HEK293 (cell line): ENCODE results near the gene SIGLEC12.

Experiments used
- CTCF ChIA-PET: fragments of 350-600 bp; formaldehyde crosslinking; extraction: SDS; loops from one replicate; lab custom pipeline; 2021; ENCODE audit warnings: antibody characterized with exemption; lab: Yijun Ruan, JAX
- POLR2A ChIA-PET: fragments of 300-600 bp; formaldehyde crosslinking; extraction: SDS; loops from one replicate; lab custom pipeline; 2020; ENCODE audit warnings: antibody characterized with exemption, inconsistent platforms; lab: Yijun Ruan, JAX
- H3K27ac ChIP-seq: fragments of 200-500 bp; sonication (Bioruptor generic); 2 replicates; pipeline ENCODE4 v1.5.1; 2014; ENCODE audit warnings: low read depth, low read length, control low read depth, inconsistent platforms; ENCODE audit errors: extremely low read depth
- H3K36me3 ChIP-seq, 2 experiments: fragments of 200-500 bp in 1 of 2; sonication (Bioruptor generic) in 1 of 2; 1 replicate in 1 of 2; 2 replicates in 1 of 2; pipeline ENCODE4 v1.5.1; 2014 to 2017; ENCODE audit warnings: inconsistent platforms in 2 of 2, low read length in 2 of 2; ENCODE audit not compliant: control insufficient read depth in 2 of 2, insufficient read depth in 1 of 2
- H3K4me1 ChIP-seq: fragments of 200-500 bp; sonication (Bioruptor generic); 2 replicates; pipeline ENCODE4 v1.5.1; 2014; ENCODE audit warnings: mild to moderate bottlenecking, low read length, inconsistent platforms; ENCODE audit not compliant: control insufficient read depth, insufficient read depth
- H3K4me3 ChIP-seq: 2 replicates; pipeline ENCODE4 v1.5.1; 2011; ENCODE audit warnings: low read depth, mild to moderate bottlenecking, control low read depth, low read length, moderate library complexity
- H3K9me3 ChIP-seq: fragments of 200-500 bp; sonication (Bioruptor generic); 2 replicates; pipeline ENCODE4 v1.5.1; 2014; ENCODE audit warnings: low read depth, low read length, inconsistent platforms; ENCODE audit not compliant: control insufficient read depth, insufficient read depth
- ATF2 ChIP-seq: fragments of 450-650 bp; formaldehyde crosslinking; IDR thresholded peaks from 2 replicates; pipeline ENCODE4 v1.5.1; 2016; ENCODE audit warnings: missing biosample characterization, missing genetic modification characterization, low read depth
- BCL11A ChIP-seq: fragments of 450-650 bp; formaldehyde crosslinking; IDR thresholded peaks from 2 replicates; pipeline ENCODE4 v1.5.1; 2016; ENCODE audit warnings: low read depth, missing biosample characterization, missing genetic modification characterization
- BCL11B ChIP-seq: fragments of 450-650 bp; formaldehyde crosslinking; IDR thresholded peaks from 2 replicates; pipeline ENCODE4 v1.5.1; 2016; ENCODE audit warnings: low read depth, missing biosample characterization, missing genetic modification characterization
- KLF1 ChIP-seq: fragments of 450-650 bp; formaldehyde crosslinking; IDR thresholded peaks from 2 replicates; pipeline ENCODE4 v1.5.1; 2016; ENCODE audit warnings: missing biosample characterization, missing genetic modification characterization
- KLF7 ChIP-seq: fragments of 450-650 bp; formaldehyde crosslinking; IDR thresholded peaks from 2 replicates; pipeline ENCODE4 v1.5.1; 2016; ENCODE audit warnings: missing biosample characterization, missing genetic modification characterization, borderline replicate concordance
- MEIS1 ChIP-seq: sonication (generic); formaldehyde crosslinking; IDR thresholded peaks from 2 replicates; pipeline ENCODE4 v1.8.1; 2022; ENCODE audit warnings: missing genetic modification reagents, mild to moderate bottlenecking, borderline replicate concordance
- MZF1 ChIP-seq: fragments of 450-650 bp; formaldehyde crosslinking; IDR thresholded peaks from 2 replicates; pipeline ENCODE4 v1.5.1; 2017; ENCODE audit warnings: missing biosample characterization, missing genetic modification characterization, borderline replicate concordance
- OVOL3 ChIP-seq: fragments of 450-650 bp; formaldehyde crosslinking; IDR thresholded peaks from 2 replicates; pipeline ENCODE4 v1.5.1; 2016; ENCODE audit warnings: missing biosample characterization, missing genetic modification characterization
- SETDB1 ChIP-seq: IDR thresholded peaks from one replicate; pipeline ENCODE4 v1.6.1; 2017; ENCODE audit warnings: mild to moderate bottlenecking, low read length, moderate library complexity, mixed read lengths; ENCODE audit not compliant: insufficient read length
- YY1 ChIP-seq: fragments of 450-650 bp; formaldehyde crosslinking; IDR thresholded peaks from 2 replicates; pipeline ENCODE4 v1.5.1; 2018; ENCODE audit warnings: missing biosample characterization, missing genetic modification characterization
- ZFP37 ChIP-seq: fragments of 450-650 bp; formaldehyde crosslinking; IDR thresholded peaks from 2 replicates; pipeline ENCODE4 v1.5.1; 2016; ENCODE audit warnings: missing biosample characterization, missing genetic modification characterization
- ZNF248 ChIP-seq: fragments of 450-650 bp; formaldehyde crosslinking; IDR thresholded peaks from 2 replicates; pipeline ENCODE4 v1.5.1; 2017; ENCODE audit warnings: missing biosample characterization, missing genetic modification characterization
- ZNF366 ChIP-seq: fragments of 450-650 bp; formaldehyde crosslinking; conservative IDR thresholded peaks from 2 replicates; pipeline ENCODE4 v1.5.1; 2016; ENCODE audit warnings: missing biosample characterization, missing genetic modification characterization
- ZNF391 ChIP-seq: fragments of 450-650 bp; formaldehyde crosslinking; IDR thresholded peaks from 2 replicates; pipeline ENCODE4 v1.5.1; 2016; ENCODE audit warnings: low read depth, missing biosample characterization, missing genetic modification characterization, borderline replicate concordance
- ZNF426 ChIP-seq: fragments of 450-650 bp; formaldehyde crosslinking; IDR thresholded peaks from 2 replicates; pipeline ENCODE4 v1.5.1; 2017; ENCODE audit warnings: missing biosample characterization, missing genetic modification characterization, mild to moderate bottlenecking, inconsistent platforms, moderate library complexity
- ZNF580 ChIP-seq: fragments of 450-650 bp; formaldehyde crosslinking; IDR thresholded peaks from 2 replicates; pipeline ENCODE4 v1.5.1; 2016; ENCODE audit warnings: missing biosample characterization, missing genetic modification characterization
- ZNF596 ChIP-seq: fragments of 450-650 bp; IDR thresholded peaks from 2 replicates; pipeline ENCODE4 v1.5.0; 2018; ENCODE audit warnings: missing biosample characterization, mild to moderate bottlenecking, missing genetic modification characterization, moderate library complexity
- ZNF654 ChIP-seq: fragments of 450-650 bp; formaldehyde crosslinking; IDR thresholded peaks from 2 replicates; pipeline ENCODE4 v1.5.1; 2016; ENCODE audit warnings: low read depth, missing biosample characterization, missing genetic modification characterization
- ZNF658 ChIP-seq: fragments of 450-650 bp; formaldehyde crosslinking; IDR thresholded peaks from 2 replicates; pipeline ENCODE4; 2016; ENCODE audit warnings: missing biosample characterization, missing genetic modification characterization
- ZSCAN4 ChIP-seq: fragments of 450-650 bp; formaldehyde crosslinking; IDR thresholded peaks from 2 replicates; pipeline ENCODE4 v1.5.1; 2017; ENCODE audit warnings: missing biosample characterization, missing genetic modification characterization
- ZSCAN5A ChIP-seq: fragments of 450-650 bp; formaldehyde crosslinking; IDR thresholded peaks from 2 replicates; pipeline ENCODE4 v1.5.1; 2016; ENCODE audit warnings: missing biosample characterization, missing genetic modification characterization

SIGLEC12 gene

DNA sequence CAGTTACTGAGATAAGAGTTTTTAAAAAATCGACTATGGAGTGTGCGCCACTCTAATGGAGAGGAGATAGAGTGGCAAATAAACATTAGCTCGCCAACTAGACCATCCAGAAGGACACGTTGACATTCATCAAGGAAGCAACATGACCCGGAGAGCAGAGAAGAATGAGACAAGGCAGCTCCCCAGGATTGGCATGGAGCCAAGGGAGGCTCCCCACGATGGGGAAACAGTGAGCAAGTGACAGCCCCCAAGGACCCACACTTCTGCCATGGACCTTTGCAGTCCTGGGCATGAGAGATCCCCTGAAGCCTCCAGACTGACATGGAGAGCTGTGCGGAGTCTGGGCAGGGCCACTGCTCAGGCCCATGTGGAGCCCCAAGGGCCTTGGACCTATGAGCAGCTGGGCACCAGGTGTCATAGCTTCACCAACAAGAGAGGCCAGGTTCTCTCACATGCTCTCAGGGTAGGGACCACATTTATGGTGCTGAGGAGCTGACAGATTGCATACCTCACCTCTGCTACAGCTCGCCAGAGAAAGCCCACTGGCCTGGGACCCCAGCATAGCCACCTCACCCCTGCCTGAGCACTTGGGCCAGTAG is 23.2 kb upstream of the SIGLEC12 start:
- no peak overlapping the region for H3K4me3 ChIP-seq
- H3K4me1 ChIP-seq, result no peaks in the 10 kb centered on the region
- H3K9me3 ChIP-seq, result no peaks in the 10 kb centered on the region
- CTCF ChIA-PET, result interaction anchor here (0.6 to 1.3 kb wide), 3 partner anchors 9 to 800 kb away, joined by 3 to 6 read pairs (median 3); no protein-coding TSS in a partner anchor
- no peak for TF ChIP-seq SETDB1
- H3K27ac ChIP-seq, result no peak overlapping the region
- POLR2A ChIA-PET, result no interaction called here
- H3K36me3 ChIP-seq, result no peaks in the 10 kb centered on the region

DNA sequence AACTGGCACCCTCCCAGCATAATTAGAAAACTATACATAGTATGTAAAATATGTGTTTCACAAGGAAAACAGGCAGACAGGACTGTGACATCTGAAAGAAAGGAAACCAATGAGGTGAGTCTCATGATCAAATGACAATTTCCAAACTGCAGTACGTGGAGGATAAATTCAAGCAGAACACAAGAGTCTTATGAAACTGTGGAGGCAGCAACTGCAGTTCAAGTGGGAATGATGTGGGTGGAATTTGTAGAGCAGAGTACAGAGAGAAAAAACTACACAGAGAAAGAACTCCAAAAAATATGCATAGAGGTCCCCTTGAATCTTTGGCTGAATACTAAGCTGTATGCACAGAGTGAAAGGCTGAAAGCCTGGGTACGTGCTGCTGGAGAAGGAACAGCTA is 20.2 kb upstream of the SIGLEC12 start:
- no peak overlapping the region for H3K27ac ChIP-seq
- H3K4me1 ChIP-seq, result no peaks in the 10 kb centered on the region
- no peaks in the 10 kb centered on the region for H3K36me3 ChIP-seq
- POLR2A ChIA-PET, result no interaction called here
- H3K4me3 ChIP-seq, result no peak overlapping the region
- no peaks in the 10 kb centered on the region for H3K9me3 ChIP-seq
- CTCF ChIA-PET, result interaction anchor here (0.5 to 0.7 kb wide), 3 partner anchors 50 to 281 kb away, joined by 3 to 5 read pairs (median 3); no protein-coding TSS in a partner anchor
- TF ChIP-seq ZFP37 (no peak), ZNF658 (tag by site-specific recombination) (no peak), ZSCAN4 (tag by site-specific recombination) (no peak), ZNF654 (tag by site-specific recombination) (no peak), ZNF580 (tag by site-specific recombination) (no peak), ZNF426 (tag by site-specific recombination) (no peak), BCL11A (tag by site-specific recombination) (no peak), MZF1 (no peak), KLF1 (no peak), ZNF366 (no peak), ZSCAN5A (tag by site-specific recombination) (no peak)

DNA sequence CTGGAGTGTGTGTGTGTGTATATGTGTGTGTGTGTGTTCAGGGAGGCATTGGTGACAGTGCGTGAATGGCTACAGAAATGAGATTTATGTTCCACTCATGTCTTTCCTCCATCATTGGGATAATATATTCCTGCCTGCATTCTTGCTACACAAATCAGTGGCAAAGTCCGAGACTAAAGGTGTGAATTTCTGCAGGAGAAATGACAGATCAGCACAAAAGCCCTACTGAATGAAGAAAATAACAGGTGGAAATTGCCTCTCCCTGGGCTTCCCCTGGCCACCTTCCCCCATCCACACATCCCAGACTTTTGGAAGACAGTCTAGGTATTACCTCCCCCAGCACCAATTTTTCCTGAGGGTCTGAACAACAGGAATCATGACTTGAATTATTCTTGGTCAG is 19.8 kb upstream of the SIGLEC12 start:
- Histone ChIP-seq H3K36me3 (no peaks in the 10 kb centered on the region), H3K9me3 (no peaks in the 10 kb centered on the region), H3K4me3 (no peak overlapping the region), H3K4me1 (no peaks in the 10 kb centered on the region), H3K27ac (no peak overlapping the region)
- CTCF ChIA-PET, result interaction anchor here (0.5 kb wide), 1 partner anchor 281 kb away, joined by 5 read pairs; no protein-coding TSS in a partner anchor
- POLR2A ChIA-PET, result no interaction called here
- TF ChIP-seq ATF2 (tag by site-specific recombination) (no peak), ZNF391 (no peak), KLF7 (tag by site-specific recombination) (no peak), BCL11B (tag by site-specific recombination) (no peak), YY1 (tag by site-specific recombination) (no peak), MEIS1 (CRISPR knock-in tag) (no peak), OVOL3 (tag by site-specific recombination) (no peak), ZNF248 (tag by site-specific recombination) (no peak), ZNF596 (tag by site-specific recombination) (no peak)
